Stimulated activated CD4-positive, alpha-beta T cell treated with anti-CD3 and anti-CD28 coated beads, Interleukin-2, amount 100 ng/mL, for 24 hours (primary cell): ENCODE data around the gene FABP7.

Experiments used
- DNase-seq, 2 donors: peaks; one replicate each; pipeline ENCODE4 v3.0.0-alpha.2; 2020

Gene FABP7

GRCh38 chr6:122799916-122800686, 20.6 kb downstream of the FABP7 start:
- DNase-seq = no peak

- no peak for DNase-seq
Measured at GRCh38 chr6:122800906-122801305, 21.4 kb downstream of the FABP7 start.

GRCh38 chr6:122801397-122801796, 21.9 kb downstream of the FABP7 start:
- no peak for DNase-seq

- DNase-seq = no peak
Measured at GRCh38 chr6:122803171-122803661, 23.7 kb downstream of the FABP7 start.

GRCh38 chr6:122804962-122805485, 25.5 kb downstream of the FABP7 start:
- no peak for DNase-seq

- DNase-seq = no peak
Measured at GRCh38 chr6:122806291-122806690, 26.8 kb downstream of the FABP7 start.

- no peak for DNase-seq
Measured at GRCh38 chr6:122808121-122808885, 28.8 kb downstream of the FABP7 start.

- no peak for DNase-seq
Measured at GRCh38 chr6:122809001-122809400, 29.5 kb downstream of the FABP7 start.

GRCh38 chr6:122809691-122810090, 30.2 kb downstream of the FABP7 start:
- no peak for DNase-seq

- DNase-seq = no peak
Measured at GRCh38 chr6:122810189-122810588, 30.7 kb downstream of the FABP7 start.

- no peak for DNase-seq
Measured at GRCh38 chr6:122817358-122817757, 37.8 kb downstream of the FABP7 start.

- no peak for DNase-seq
Measured at GRCh38 chr6:122817766-122818165, 38.2 kb downstream of the FABP7 start.

- DNase-seq = no peak
Measured at GRCh38 chr6:122818866-122819265, 39.4 kb downstream of the FABP7 start.

GRCh38 chr6:122821095-122821494, 41.6 kb downstream of the FABP7 start:
- no peak for DNase-seq

- no peak for DNase-seq
Measured at GRCh38 chr6:122825163-122825562, 45.6 kb downstream of the FABP7 start.

GRCh38 chr6:122829456-122829855, 49.9 kb downstream of the FABP7 start:
- DNase-seq = no peak

GRCh38 chr6:122831511-122831910, 52.0 kb downstream of the FABP7 start:
- DNase-seq = no peak

- no peak for DNase-seq
Measured at GRCh38 chr6:122832459-122832858, 52.9 kb downstream of the FABP7 start.

GRCh38 chr6:122833021-122833491, 53.5 kb downstream of the FABP7 start:
- DNase-seq = no peak
